GM19324 (cell line): Measurements from ENCODE around the gene FCRL5.
A peak's percentile ranks its signal among the peaks of the same experiment; 100 is the strongest.

Experiments
- ATAC-seq: cut with Tn5 transposase; IDR thresholded peaks from one replicate; pipeline ENCODE4 v1.9.1; 2021; ENCODE audit warnings: mild to moderate bottlenecking, moderate library complexity; ENCODE audit not compliant: unreplicated experiment, low FRiP score

Gene FCRL5

DNA sequence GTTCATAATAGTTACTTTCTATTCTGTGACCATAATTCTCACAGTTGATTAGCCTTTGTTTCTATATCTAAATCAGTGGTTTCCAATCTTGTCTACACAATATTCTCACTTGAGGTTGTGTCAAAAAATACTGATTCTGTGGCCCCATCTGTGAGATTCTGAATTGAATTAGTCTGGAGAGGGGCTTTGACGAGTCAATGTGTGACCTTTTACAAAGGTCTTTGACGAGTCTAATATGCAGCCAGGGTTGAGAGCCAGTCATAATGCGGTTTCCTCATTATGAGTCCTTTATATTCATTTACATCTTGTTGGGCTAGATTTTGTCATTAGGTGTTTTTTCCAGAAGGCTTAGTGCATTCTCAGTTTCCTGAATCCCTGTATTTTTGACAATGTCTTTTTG is 19.7 kb downstream of the FCRL5 start:
- no peak for ATAC-seq

DNA sequence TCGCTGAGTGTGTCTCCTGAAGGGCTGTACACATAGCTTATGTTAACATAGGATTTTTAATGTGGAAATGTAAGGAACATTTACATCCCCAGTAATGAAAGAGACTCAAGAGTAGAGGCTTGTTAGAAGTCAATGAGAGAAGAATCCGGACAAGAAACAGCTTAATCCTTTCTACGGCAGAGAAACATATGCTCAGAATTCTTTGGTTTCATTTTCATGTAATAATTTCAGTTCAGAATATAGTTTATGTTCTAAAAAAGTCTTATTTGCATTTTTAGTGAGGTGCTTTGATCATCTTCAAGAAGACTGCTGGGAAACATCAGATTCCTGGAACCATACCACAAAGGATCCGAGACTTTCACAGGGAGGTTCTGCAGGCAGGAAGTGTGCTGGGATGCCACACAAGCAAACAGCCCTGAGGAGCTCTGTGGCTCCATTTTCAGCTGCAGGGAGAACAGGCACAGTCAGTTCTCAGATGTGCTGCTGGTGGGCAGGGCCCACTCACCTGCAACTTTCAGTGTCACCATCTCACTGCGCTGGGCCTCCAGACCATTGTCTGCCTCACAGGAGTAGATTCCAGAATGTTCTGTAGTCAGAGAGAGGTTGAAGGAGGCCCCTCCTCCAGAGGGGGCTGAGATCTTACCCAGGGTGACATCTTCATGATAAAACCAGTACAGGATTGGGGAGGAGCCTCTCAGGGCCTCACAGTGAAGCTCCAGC is 28.4 kb downstream of the FCRL5 start:
- peak; percentile 73 for ATAC-seq

DNA sequence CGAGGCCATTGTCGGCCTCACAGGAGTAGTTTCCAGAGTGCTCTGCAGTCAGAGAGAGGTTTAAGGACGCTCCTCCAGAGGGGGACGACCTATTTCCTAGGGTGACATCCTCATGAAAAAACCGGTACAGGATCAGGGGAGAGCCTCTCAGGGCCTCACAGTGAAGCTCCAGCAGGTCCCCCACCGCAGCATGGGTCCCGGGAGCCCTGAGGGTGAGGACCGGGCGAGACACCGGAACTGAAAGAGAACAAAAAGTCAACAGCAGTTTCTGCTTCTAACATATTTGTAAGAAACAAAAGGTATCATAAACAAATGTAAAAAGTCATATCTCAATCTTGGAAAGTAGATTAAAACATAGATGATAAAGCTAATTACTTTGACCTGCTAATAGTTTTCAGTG is 31.3 kb downstream of the FCRL5 start:
- no peak for ATAC-seq

DNA sequence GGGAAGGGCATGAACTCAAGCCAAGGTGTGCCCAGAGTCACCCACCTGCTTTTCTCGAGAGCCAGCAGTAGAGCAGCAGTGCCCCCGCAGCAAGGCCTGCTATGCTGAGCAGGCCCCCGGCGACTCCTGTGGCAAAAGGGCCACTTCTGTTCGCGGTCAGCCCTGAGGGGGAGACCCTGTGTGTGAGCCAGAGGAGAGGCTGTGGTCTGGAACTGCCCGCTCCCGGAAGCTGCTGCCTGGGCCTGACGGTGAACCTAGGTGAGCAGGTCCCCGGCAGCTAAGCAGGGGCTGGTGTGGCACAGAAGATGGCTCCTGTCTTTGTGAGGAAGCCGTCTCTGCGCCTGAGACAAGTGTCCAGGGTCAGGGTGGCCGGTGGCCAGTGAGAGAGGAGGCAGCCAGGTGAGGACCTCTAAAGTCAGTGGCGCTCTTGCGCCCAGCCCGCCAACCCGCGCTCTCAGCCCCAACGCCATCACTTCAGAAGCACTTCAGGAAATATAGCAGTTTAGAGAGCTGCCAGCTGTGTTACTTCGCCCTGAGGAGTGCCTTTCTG is 31.9 kb downstream of the FCRL5 start:
- ATAC-seq, result no peak

DNA sequence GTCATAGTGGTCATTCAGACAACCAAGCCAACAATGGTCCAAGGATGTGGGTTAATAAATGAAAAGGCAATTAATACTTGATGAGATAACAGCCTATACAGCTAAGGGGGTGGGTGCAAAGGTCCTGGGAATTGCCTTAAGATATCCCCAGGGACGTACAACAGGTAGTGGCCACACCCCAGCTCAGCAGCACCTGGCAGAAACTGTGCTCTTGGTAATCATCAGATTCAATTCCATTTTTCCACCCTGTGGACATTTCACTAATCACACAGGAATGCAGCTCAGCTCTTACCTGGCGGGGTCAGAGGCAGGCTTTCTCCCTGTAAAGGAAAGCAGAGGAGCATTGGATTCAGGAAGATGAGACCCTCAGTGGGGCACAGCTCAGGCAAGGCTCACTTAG is 32.9 kb downstream of the FCRL5 start:
- no peak for ATAC-seq

DNA sequence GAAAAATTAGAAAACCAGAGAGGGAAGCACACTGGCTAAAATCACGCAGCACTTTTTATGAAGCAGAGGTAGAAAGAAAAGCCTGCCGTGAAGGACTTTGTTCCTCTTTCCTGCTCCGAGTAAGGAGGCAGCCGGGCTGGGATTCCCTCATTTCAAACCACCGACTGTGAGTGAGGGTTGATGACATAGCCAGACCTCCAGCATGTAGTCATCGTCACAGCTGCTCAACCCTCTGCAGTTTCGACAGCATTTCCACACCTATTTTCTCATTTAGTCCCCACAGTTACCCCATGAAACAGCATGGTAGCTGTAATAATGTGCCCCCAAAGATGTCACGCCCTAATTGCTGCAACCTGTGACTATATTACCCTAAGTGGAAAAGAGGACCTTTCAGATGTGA is 35.3 kb downstream of the FCRL5 start:
- ATAC-seq, result no peak

DNA sequence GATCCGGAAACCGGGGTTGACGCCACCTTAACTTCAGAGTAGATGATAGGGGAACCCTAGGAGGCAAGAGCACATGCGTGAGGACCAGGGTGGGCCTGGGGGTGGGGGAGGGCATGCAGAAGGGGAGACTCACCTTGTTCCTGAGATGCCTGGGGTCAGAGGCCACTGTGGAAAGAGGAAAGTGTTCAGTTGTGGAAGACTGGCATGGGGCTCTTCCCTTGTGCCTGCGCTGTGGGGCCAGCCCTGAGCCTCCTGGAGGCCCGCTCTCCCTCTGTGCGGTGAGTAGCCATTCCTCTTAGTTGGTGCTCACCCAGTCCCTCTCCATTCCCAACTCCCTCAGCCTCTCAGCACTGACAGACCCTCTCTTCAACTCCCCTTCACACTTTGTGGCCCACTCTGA is 36.6 kb downstream of the FCRL5 start:
- no peak for ATAC-seq

DNA sequence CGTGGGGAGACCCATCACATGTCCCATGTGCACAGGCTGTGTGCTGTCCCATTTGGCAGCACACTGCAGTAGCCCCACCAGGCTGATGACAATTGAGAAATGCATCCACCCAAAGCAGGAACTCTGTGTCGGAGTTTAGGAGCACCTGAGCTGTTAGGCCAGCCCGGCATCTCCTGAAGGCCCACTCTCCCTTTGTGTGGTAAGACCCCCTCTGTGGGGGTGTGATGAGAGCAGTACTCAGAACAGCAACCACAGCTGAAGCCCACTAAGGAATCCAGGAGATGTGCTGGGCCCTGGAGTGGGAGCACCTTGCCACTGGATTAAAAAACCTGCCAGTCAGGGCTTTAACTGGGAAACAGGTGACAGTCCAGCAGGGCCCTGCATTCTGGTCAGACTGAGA is 37.2 kb downstream of the FCRL5 start:
- ATAC-seq, result no peak

DNA sequence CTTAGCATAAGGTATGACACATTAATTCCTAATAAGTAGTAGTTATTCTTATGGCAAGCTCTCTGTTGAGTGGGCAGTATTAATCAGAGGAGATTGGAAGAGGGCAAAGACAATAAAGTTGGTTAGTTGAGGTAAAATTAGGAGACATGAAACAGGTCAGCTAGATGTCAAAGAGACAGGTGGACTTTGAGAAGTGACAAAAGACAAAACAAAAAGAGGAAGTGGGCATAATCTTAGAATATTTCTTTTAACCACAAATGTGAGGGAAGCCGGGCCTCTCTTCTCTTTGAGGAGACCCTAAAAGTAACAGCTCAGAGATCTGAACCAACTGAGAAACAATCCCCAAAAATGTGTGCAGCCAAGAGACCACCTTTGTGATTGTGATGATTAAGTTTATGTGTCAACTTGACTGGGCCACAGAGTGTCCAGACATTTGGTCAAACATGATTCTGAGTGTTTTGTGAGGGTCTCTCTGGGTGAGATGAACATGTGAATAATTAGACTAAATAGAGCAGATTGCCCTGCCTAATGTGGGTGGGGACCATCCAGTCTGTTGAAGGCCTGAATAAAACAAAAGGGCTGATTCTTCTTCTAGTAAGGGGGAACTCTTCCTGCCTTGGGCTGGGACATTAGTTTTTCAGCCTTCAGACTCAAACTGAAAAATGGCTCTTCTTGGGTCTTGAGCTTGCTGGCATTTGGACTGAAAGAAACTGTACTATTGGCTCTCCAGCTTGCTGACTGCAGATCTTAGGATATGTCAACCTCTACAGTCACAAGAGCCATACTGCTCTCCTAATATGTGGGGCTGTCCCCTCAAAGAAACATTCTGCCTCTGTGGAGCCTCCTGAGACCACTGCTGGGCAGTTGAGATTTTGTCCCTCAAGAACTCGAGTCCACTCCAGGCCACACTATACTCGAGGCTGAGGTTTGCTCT is 40.0 kb downstream of the FCRL5 start:
- ATAC-seq, result peak; percentile 42

DNA sequence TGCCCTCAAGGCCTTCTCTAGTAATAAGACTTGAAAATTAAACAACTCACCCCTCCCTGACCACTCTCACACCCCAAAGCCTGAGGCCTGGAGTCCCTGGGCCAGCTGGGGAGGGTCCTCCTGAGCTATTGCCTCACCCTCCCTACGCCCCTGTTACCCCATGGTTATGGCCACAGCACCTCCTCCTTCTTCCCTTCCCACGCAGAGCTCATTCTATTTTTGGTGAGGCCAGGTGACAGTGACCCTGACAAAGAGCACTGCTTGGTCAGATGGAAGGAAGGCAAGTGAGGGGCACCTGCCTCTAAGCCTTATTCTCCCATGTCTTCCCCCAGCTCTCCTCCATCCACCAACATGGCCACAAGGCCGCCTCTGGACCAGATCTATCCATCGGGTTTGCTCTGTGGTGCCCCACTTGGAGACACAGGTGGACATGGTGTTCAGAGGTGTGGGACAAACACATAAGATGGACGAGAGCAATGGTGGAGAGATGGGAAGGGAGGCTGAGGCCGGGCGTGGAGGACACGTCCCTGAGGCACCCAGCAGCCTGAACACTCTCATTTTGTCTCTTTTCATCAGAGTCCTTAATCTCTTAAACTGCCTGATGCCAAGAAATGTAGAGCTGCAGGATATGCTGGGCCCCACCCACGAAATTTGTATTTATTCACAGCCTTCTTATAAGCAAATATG is 42.6 kb downstream of the FCRL5 start:
- no peak for ATAC-seq

DNA sequence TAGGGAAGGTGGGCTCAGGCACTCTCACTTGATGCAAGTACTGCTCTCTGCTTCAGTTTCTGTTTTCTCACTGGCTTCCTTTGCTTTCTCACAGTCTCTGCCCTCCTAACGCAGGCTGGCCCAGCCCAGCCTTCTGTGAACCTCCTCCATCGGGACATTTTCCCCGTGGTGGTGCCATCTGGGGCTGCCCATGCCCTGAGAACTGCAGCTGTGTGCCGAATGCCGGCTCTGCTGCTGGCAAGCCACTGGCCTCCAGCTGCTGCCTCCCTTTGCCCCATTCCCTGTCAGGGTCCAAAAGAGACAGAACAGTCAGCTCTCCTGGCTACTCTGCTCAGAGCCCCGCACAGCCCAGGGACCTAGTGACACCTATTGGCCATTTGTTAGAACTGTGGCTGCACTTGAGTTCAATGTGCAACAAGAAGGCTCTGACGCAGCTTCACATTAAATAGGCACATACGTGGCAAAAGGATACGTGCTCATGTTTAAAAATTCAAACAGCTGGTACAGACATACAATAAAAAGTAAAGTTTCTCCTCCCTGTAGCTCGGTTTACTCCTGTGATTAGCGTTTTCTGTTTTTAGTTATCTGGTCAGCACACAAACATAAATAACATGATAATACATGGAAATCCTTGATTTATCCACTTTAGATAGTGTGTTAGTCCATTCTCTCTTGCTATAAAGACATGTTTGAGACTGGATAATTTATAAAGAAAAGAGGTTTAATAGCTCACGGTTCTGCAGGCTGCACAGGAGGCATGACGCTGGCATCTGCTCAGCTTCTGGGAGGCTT is 46.6 kb downstream of the FCRL5 start:
- ATAC-seq, result peak; percentile 87

DNA sequence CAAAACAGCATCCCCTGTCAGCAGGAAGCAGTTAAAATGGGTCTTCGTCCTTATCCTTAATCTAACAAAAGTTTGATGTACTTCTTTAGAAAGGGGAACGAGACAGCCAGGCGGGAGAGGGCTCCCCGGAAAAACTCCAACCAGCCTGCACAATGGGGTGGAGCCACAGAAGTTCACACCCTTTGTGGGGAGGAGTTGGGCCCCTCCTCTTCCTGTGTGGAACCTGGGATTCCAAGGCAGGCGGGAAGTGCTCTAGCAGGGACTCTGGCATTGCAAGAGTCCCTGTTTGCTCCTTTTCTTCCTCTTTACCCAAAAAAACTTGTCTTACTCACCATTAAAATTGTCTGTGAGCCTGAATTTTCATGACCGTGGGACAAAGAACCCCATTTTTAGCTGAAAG is 47.7 kb downstream of the FCRL5 start:
- ATAC-seq, result no peak

DNA sequence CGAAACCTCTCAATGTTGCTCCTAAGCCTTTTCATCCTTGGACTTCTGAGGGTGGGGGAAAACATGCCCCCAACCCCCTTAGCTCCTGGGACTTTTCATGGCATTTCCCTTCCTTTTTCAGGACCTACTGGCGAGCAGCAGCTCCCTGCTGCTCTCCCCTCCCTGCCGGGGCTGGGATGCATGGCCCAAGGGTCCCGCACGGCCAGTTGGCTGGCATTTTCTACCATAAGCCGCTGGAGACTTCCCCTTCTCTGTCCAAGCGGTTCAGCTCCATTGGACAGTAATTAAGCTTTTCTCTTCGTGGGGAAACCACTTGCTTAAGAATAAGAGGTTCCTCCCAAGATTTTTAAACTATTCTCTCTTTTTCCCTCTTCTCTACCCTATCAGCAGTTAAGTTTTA is 52.8 kb downstream of the FCRL5 start:
- no peak for ATAC-seq

DNA sequence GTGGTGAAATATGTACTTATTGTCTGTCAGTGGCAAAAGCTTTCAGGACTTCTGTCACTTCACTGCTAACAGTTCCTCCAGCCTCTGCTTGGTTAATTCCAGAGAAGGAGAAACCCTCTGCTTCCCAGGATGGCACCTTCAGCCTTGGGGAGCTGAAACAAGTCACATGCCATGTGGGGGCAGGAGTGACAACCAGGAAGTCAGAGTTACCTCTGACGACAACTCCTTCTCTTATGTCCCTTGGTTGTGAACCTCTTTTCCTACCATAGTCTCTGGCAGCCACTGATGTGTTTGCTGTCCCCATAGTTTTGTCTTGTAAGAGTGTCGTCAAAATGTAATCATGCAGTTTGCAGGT is 53.6 kb downstream of the FCRL5 start:
- no peak for ATAC-seq

DNA sequence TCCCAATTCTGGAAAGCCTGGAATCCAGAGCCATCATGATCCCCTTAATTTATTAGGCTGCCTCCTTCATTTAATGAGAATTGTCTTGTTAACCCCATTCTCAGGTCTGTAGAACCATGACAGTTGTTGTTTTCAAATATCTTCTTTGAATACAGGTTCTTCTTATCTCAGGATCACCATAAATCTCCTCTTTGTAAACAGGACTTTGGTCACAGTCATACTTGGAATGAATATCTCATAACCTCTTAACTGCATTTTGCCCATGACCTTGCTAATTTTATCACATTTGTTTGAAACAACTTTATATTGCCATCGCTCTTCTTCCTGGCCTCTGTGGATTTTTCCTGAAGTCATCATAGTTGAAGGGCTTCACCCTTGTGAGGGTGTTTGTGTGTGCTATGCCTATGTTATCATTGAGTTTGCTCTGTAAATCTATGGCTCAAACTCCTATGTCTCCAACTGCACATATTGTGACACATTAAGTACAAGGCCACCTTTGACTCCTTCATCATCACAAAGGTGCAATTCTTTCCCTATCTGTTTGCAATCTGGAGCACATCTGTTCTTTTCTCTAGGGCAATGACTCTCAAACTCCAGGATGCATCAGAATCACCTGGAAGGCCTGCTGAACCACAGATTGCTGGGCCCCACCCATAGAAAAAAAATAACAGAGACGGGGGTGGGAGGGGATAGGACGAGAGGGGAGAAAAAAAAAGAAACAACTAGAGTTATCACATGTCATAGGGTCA is 54.2 kb downstream of the FCRL5 start:
- no peak for ATAC-seq

DNA sequence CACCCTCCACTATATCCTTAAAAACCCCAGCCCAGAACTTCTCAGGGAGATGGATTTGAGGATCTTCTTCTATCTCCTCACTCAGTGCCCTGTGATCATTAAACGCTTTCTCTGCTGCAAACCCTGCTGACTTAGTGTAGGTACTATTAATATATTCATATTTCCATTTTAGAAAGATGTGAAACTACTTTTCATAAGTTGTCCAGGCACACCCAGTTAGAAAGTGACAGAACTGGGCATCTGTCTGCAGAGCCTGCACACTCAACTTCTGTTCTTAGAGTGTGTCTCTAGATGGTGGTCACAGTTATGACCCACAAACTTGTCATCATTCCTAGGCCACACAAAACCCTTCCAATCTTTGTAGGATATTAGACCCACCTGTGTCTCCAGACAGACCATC is 55.0 kb downstream of the FCRL5 start:
- ATAC-seq, result no peak

DNA sequence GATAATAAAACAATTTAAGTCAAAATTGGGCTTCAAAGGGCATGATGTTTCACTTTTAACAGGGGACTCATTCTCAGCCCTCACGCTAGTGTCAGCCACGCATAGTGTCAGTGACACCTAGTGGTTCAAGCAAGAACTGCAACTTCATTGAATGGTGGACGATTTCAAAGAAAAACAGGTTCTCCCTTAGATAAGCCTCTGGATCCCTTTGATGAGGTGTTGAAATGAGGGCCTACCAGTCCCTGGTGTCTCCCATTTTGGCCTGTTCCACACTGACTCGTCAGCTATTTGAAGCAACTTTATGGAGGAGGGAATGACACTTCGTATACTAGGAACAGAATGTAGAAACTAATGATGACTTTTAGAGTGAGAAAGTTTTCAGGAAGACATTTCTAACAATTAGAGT is 56.2 kb downstream of the FCRL5 start:
- no peak for ATAC-seq

DNA sequence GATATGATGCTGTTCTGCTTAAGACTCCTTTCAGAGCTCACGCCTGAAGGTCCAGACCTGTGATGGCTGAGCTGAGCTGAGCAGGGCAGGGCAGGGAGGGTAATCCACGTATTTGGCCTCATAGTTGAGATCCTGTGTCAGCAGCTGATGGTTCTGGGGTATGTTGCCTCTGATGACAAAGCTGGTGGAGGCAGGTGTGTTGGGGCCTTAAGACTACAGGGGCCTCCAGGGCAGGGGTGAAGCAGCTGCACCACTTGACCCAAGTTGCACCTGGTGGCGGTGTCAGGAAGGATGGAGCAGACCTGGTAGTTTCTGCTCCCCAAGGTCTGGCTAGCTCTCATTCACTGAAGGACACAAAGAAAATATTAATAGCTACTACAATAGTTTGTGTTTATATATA is 57.0 kb downstream of the FCRL5 start:
- no peak for ATAC-seq

DNA sequence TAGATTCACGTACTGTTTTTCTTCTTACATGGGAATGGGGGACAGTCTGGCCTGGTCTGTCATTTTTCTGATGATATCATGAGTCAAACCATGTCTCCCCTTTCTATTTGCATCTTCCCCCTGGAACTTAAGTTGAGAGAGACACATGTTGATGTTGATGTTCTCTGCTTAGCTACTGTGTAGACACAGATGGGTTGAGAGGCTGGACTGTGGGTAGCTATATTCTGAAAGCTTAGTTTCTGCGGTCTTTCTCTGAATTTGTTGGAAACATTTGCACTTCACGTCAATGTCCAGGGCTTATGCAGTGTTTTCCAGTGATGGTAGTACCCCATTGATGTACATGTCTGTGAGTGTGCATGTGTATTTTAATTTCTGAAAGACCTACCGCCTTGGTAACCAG is 58.2 kb downstream of the FCRL5 start:
- no peak for ATAC-seq
